Pancreas (tissue), 10 donors: ENCODE data around the gene PRLH. TPM values are rescaled to one million over a fixed set of nuclear protein-coding genes. Genes with fewer than 3 reads are reported as not detected.

Experiments used
- ATAC-seq, 4 donors: fragments of 200-7000 bp; cut with Tn5 transposase; one replicate each; pipeline versions ENCODE4 v1.8.0 to v1.9.1; 2020; ENCODE audit warnings: mild to moderate bottlenecking in 4 of 4, moderate library complexity in 4 of 4
- DNase-seq, 6 donors: peaks; one replicate each; pipeline ENCODE4 v3.0.0-alpha.2; 2020
- FAIRE-seq: peaks from 2 replicates; lab custom pipeline; 2012; peaks lifted over from hg19 to GRCh38; lab: Jason Lieb, UNC
- H3K27ac ChIP-seq, 4 donors: fragments of 200-600 bp; sonication (generic); 1 replicate in 3 of 4; 2 replicates in 1 of 4; pipeline versions ENCODE4 v1.5.0 to v1.8.0; 2020
- H3K27me3 ChIP-seq, 4 donors: fragments of 200-600 bp; one replicate each; pipeline ENCODE4 v1.8.0; 2021
- H3K36me3 ChIP-seq, 3 donors: fragments of 200-600 bp; sonication (generic) in 1 of 3; one replicate each; pipeline versions ENCODE4 v1.5.0 to v1.8.0; 2020 to 2021
- H3K4me1 ChIP-seq, 3 donors: fragments of 200-600 bp; one replicate each; pipeline ENCODE4 v1.8.0; 2021
- H3K4me3 ChIP-seq, 4 donors: fragments of 200-600 bp; sonication (generic) in 2 of 4; one replicate each; pipeline versions ENCODE4 v1.5.0 to v1.8.0; 2020 to 2021
- H3K9me3 ChIP-seq, 4 donors: fragments of 200-600 bp; one replicate each; pipeline ENCODE4 v1.8.0; 2021
- WGBS, 2 donors: extraction: QIAGEN DNeasy Blood & Tissue Kit; methylation state at CpG; one replicate each; pipeline ENCODE4 v1.1.7; 2013; 5-methylcytosine and 5-hydroxymethylcytosine counted together
- intact Hi-C, 3 donors: fragments of 100-400 bp; cut with DNase I; formaldehyde crosslinking; loops; one replicate each; pipeline versions ENCODE4 v1.11.1 to v1.14.2; 2022
- polyA plus RNA-seq, 2 donors: library from polyadenylated mRNA; stranded (reverse); fragments of 200-250 nt; gene quantifications; one replicate each; pipeline ENCODE4 v1.2.3, GENCODE V29; 2013
- total RNA-seq, 6 donors: library from RNA; stranded (reverse); fragmentation: NEBNext Ultra II Directional in 4 of 6; extraction: Animal tissue kit (Norgen Biotek cat#: 25700) in 4 of 6; gene quantifications; one replicate each; pipeline versions ENCODE4 v1.2.1 to v1.2.4, GENCODE V29; 2021 to 2023
- TF ChIP-seq, protein P1 (sequence below), 4 donors: fragments of 200-600 bp; sonication (generic) in 3 of 4; IDR thresholded peaks; one replicate each; pipeline versions ENCODE4 v1.5.0 to v1.8.0; 2021; ENCODE audit warnings: antibody characterized with exemption in 4 of 4
- donor health status: healthy with polysubstance abuse.
- donor health status: DM: no; HTN: no; CAD: no; lungs with moderate emphysema.
- donor health status: DM: no; HTN: no; CAD: no.
- donor health status: control.
- donor health status: control.
- donor health status: Bipolar disorder and iron deficiency.
- donor health status: DM: yes; HTN: yes; CAD: no.
- donor health status: DM: no; HTN: no; CAD: no.
- donor health status: DM: no; HTN: no; CAD: no.
- donor health status: DM: yes; HTN: yes; CAD: no.

PRLH gene
- total and polyA plus RNA-seq, 8 donors = not detected

DNA sequence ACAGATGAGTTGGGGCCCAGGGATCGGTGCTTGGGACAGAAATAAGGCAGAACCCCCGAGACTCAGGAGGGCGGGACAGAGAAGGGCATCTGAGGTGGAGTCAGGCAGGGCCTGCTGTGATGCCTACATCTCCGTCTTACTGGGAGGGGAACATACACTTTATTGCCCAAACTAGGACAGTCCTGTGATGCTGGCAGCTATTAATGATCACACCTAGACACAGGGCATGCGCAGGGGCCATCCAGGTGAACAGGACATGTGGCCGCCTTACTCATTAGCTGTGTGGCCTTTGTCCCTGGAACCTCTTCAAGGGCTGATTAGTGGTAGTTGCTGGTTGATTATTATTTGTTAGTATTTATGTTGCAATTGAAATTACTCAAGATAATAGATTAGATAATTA is 46.1 kb upstream of the PRLH start:
- TF ChIP-seq, protein P1, sequence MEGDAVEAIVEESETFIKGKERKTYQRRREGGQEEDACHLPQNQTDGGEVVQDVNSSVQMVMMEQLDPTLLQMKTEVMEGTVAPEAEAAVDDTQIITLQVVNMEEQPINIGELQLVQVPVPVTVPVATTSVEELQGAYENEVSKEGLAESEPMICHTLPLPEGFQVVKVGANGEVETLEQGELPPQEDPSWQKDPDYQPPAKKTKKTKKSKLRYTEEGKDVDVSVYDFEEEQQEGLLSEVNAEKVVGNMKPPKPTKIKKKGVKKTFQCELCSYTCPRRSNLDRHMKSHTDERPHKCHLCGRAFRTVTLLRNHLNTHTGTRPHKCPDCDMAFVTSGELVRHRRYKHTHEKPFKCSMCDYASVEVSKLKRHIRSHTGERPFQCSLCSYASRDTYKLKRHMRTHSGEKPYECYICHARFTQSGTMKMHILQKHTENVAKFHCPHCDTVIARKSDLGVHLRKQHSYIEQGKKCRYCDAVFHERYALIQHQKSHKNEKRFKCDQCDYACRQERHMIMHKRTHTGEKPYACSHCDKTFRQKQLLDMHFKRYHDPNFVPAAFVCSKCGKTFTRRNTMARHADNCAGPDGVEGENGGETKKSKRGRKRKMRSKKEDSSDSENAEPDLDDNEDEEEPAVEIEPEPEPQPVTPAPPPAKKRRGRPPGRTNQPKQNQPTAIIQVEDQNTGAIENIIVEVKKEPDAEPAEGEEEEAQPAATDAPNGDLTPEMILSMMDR (IDR thresholded peaks at IDR 0.05) = no peak
- ATAC-seq = no peak
- no peak overlapping the region for H3K4me3 ChIP-seq
- H3K27me3 ChIP-seq = no peaks in the 10 kb centered on the region
- H3K9me3 ChIP-seq = no peaks in the 10 kb centered on the region
- no peaks in the 10 kb centered on the region for H3K36me3 ChIP-seq
- no peak overlapping the region for H3K27ac ChIP-seq
- intact Hi-C loops = no loop called here
- no peak for FAIRE-seq
- WGBS, 2 donors = 94 to 95% methylated on average over 6 of the region's 6 CpGs
- H3K4me1 ChIP-seq = no peaks in the 10 kb centered on the region
- no peak for DNase-seq

DNA sequence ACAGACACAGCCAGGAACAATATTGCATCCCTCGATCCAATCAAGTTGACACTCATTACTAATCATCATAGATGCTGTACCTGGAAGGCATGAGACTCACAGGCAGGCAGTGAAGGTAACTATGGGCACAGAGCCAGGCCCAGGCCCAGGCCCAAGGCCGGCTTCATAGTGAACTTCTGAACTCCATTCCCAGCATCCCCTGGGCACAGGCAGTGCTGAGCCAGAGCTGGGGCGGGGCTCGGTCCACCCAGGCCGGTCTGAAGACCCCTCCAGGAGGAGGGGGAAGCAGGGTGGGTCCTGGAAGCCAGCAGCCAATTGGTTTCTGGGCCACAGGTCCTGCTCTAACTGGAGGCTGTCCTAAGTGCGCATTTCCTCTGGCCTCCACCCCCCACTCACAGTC is 41.7 kb upstream of the PRLH start:
- Histone ChIP-seq H3K27ac (no peak overlapping the region), H3K36me3 (no peaks in the 10 kb centered on the region), H3K4me3 (no peak overlapping the region), H3K9me3 (no peaks in the 10 kb centered on the region), H3K4me1 (no peaks in the 10 kb centered on the region), H3K27me3 (no peaks in the 10 kb centered on the region)
- DNase-seq (peak in 4 of 6 donors; percentile 46 to 72 (median 60)), ATAC-seq (peak; percentile 77 to 96 (median 88)), FAIRE-seq (no peak)
- intact Hi-C loops = no loop called here
- TF ChIP-seq, protein P1 (IDR thresholded peaks at IDR 0.05) = no peak
- 33 to 35% methylated on average over 6 of the region's 6 CpGs for WGBS, 2 donors

DNA sequence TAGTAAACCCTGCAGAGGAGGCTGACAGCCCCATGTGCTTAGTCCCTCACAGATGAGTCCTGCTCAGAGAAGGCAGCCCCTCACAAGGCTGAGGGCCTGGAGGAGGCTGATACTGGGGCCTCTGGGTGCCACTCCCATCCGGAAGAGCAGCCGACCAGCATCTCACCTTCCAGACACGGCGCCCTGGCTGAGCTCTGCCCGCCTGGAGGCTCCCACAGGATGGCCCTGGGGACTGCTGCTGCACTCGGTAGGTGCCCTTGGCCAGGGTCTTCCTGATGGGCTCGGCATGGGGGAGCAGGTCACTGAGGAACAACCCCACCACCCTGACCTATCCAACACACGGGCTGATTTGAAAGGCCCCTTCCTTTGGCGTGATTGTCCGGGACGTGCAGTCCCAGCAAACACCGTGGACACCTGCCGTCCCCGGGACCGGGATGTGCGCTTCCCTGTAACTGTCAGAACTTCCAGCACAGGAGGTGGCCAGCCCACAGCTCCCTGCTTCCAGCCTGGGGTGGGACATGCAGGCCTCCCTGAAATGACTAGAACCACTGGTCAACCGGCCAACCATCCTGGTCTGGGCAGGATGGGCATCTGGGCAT is 40.7 kb upstream of the PRLH start:
- no peak for ATAC-seq
- TF ChIP-seq, protein P1 (IDR thresholded peaks at IDR 0.05) = no peak
- WGBS, 2 donors = 90 to 91% methylated on average over 17 of the region's 17 CpGs
- FAIRE-seq = no peak
- Histone ChIP-seq H3K27me3 (no peaks in the 10 kb centered on the region), H3K36me3 (no peaks in the 10 kb centered on the region), H3K4me1 (no peaks in the 10 kb centered on the region), H3K27ac (no peak overlapping the region), H3K9me3 (no peaks in the 10 kb centered on the region), H3K4me3 (no peak overlapping the region)
- no peak for DNase-seq
- intact Hi-C loops = no loop called here

DNA sequence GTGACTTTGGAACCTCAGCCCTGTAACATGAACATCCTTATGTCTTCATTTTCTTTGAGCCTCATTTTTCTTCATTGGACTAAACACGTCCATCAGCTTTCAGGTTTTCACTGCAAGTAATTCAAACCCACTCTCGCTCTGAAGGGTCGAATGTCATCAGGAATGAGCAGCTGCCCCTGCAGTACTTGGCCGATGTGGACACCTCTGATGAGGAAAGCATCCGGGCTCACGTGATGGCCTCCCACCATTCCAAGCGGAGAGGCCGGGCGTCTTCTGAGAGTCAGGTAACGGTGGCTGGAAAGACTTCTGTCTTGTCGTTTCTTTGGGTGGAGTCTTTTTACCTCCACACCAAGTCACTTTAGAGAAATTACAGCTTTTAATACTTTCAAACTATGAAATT is 39.1 kb upstream of the PRLH start:
- TF ChIP-seq, protein P1 (IDR thresholded peaks at IDR 0.05) = no peak
- no peak for DNase-seq
- FAIRE-seq = no peak
- Histone ChIP-seq H3K4me3 (no peak overlapping the region), H3K36me3 (no peaks in the 10 kb centered on the region), H3K9me3 (no peaks in the 10 kb centered on the region), H3K27ac (no peak overlapping the region), H3K4me1 (no peaks in the 10 kb centered on the region), H3K27me3 (no peaks in the 10 kb centered on the region)
- intact Hi-C loops = no loop called here
- no peak for ATAC-seq
- 91 to 95% methylated on average over 11 of the region's 11 CpGs for WGBS, 2 donors

DNA sequence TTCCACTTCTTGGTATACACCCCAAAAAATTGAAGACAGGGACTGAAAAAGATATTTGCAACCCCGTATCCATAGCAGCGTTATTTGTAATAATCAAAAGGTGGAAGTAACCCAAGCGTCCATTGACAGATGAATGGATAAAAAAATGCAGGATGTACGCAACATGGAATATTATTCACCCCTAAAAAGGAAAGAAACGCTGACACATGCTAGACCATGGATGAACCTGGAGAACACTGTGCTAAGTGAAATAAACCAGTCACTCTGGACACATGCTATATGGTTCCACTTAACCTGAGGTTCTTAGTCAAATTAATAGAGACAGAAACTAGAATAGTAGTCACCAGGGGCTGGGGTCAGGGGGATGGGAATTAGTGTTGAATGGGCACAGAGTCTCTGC is 38.6 kb upstream of the PRLH start:
- TF ChIP-seq, protein P1 (IDR thresholded peaks at IDR 0.05) = no peak
- intact Hi-C loops = no loop called here
- H3K4me1 ChIP-seq = no peaks in the 10 kb centered on the region

More for the DNA sequence above, 38.6 kb upstream of the PRLH start:
- Histone ChIP-seq H3K4me3 (no peak overlapping the region), H3K27me3 (no peaks in the 10 kb centered on the region), H3K27ac (no peak overlapping the region), H3K36me3 (no peaks in the 10 kb centered on the region), H3K9me3 (no peaks in the 10 kb centered on the region)
- FAIRE-seq (no peak), DNase-seq (no peak), ATAC-seq (no peak)
- 92 to 98% methylated on average over 5 of the region's 5 CpGs for WGBS, 2 donors
